Panc1 (cell line): Measurements from ENCODE around the gene GORAB. TPM values are rescaled to one million over a fixed set of nuclear protein-coding genes. Genes with fewer than 3 reads are reported as not detected.

Experiments used
- ATAC-seq: fragments of 200-7000 bp; cut with Tn5 transposase; 2 replicates; pipeline ENCODE4 v1.9.1; 2020; ENCODE audit warnings: mild to moderate bottlenecking, moderate library complexity
- BruUV-seq: library from RNA; stranded (reverse); fragments of 400-500 nt; replicated peaks from 2 replicates; lab custom pipeline; 2021; lab: Mats Ljungman, UMichigan
- CTCF ChIA-PET: fragments of 300-600 bp; sonication (Branson Sonifier 250); formaldehyde crosslinking; loops from one replicate; lab custom pipeline; 2022; ENCODE audit warnings: antibody characterized with exemption; lab: Charles Lee
- POLR2A ChIA-PET: fragments of 300-600 bp; sonication (Branson Sonifier 250); formaldehyde crosslinking; loops from one replicate; lab custom pipeline; 2022; ENCODE audit warnings: antibody characterized with exemption; lab: Charles Lee
- DNase-seq: peaks from one replicate; pipeline ENCODE4 v3.0.0-alpha.2; 2010; ENCODE audit warnings: low read depth, low spot score
- H3K27ac ChIP-seq: 2 replicates; pipeline ENCODE4 v1.5.1; 2011; ENCODE audit warnings: mild to moderate bottlenecking, low read length, inconsistent platforms
- H3K27me3 ChIP-seq: fragments of 200-500 bp; sonication (Bioruptor generic); 2 replicates; pipeline ENCODE4 v1.6.0; 2014; ENCODE audit warnings: low read length, inconsistent platforms; ENCODE audit not compliant: control insufficient read depth, insufficient read depth
- H3K36me3 ChIP-seq: fragments of 200-500 bp; sonication (Bioruptor generic); 2 replicates; pipeline ENCODE4 v1.5.1; 2014; ENCODE audit warnings: inconsistent platforms, mild to moderate bottlenecking, low read length, moderate library complexity; ENCODE audit not compliant: control insufficient read depth, insufficient read depth
- H3K4me1 ChIP-seq: 2 replicates; pipeline ENCODE4 v1.5.1; 2011; ENCODE audit warnings: inconsistent platforms, mild to moderate bottlenecking, low read length, moderate library complexity; ENCODE audit not compliant: control insufficient read depth, insufficient read depth
- H3K4me3 ChIP-seq, 2 experiments: 2 replicates each; pipeline ENCODE4 v1.5.1; 2011 to 2012; ENCODE audit warnings: low read depth in 2 of 2, low read length in 2 of 2, mild to moderate bottlenecking in 2 of 2, inconsistent platforms in 1 of 2, moderate library complexity in 1 of 2
- H3K9me3 ChIP-seq: fragments of 200-500 bp; sonication (Bioruptor generic); 2 replicates; pipeline ENCODE4 v1.5.1; 2014; ENCODE audit warnings: low read depth, mild to moderate bottlenecking, inconsistent platforms, low read length, moderate library complexity; ENCODE audit not compliant: control insufficient read depth, insufficient read depth
- CTCF ChIP-seq: fragments of 450-650 bp; IDR thresholded peaks from 2 replicates; pipeline ENCODE4 v1.5.1; 2017; ENCODE audit warnings: mild to moderate bottlenecking
- POLR2AphosphoS5 ChIP-seq: IDR thresholded peaks from 2 replicates; pipeline ENCODE4 v1.6.1; 2012; ENCODE audit warnings: mild to moderate bottlenecking, low read depth, low read length, moderate library complexity
- REST ChIP-seq, 2 experiments: IDR thresholded peaks; 2 replicates each; pipeline ENCODE4 v1.6.1; 2011 to 2012; ENCODE audit warnings: low read depth in 2 of 2, control low read depth in 1 of 2, low read length in 1 of 2, mild to moderate bottlenecking in 1 of 2, moderate library complexity in 1 of 2; ENCODE audit not compliant: insufficient read depth in 1 of 2
- SIN3A ChIP-seq: IDR thresholded peaks from 2 replicates; pipeline ENCODE4 v1.6.1; 2012; ENCODE audit warnings: low read depth, mild to moderate bottlenecking, low read length, moderate library complexity, borderline replicate concordance; ENCODE audit not compliant: insufficient read depth
- TCF7L2 ChIP-seq: IDR thresholded peaks from 2 replicates; pipeline ENCODE4 v1.6.1; 2011; ENCODE audit warnings: mild to moderate bottlenecking, low read depth, low read length, inconsistent platforms
- in situ Hi-C: cut with HindIII; loops from 2 replicates; pipeline ENCODE4 v1.10.0; 2016; ENCODE audit warnings: low sequenced_read_pairs, low pct_unique_long_range_greater_than_20kb
- intact Hi-C: fragments of 100-400 bp; cut with micrococcal nuclease; formaldehyde crosslinking; loops from one replicate; pipeline ENCODE4 v1.10.0; 2022; ENCODE audit not compliant: unreplicated experiment
- total RNA-seq: library from RNA; stranded (reverse); gene quantifications from one replicate; pipeline ENCODE4 v1.2.1, GENCODE V29; 2021; ENCODE audit not compliant: unreplicated experiment

GORAB gene
- total RNA-seq, 1 experiment from 2014 or later: 8.1 TPM

GRCh38 chr1:170511038-170511437 lies 20.9 kb upstream of the GORAB start:
- H3K27ac ChIP-seq: no peak overlapping the region
- POLR2A ChIA-PET: no interaction called here
- in situ Hi-C loops: no loop called here
- H3K4me3 ChIP-seq: no peak overlapping the region
- no peaks in the 10 kb centered on the region for H3K4me1 ChIP-seq
- BruUV-seq: no TSS peak
- CTCF ChIA-PET: no interaction called here
- H3K9me3 ChIP-seq: no peaks in the 10 kb centered on the region
- intact Hi-C loops: no loop called here
- DNase-seq: no peak
- no peak for ATAC-seq
- TF ChIP-seq REST (IDR thresholded peaks at IDR 0.05; ENCODE audit: insufficient read depth in 1 of 2, low read depth in 2 of 2, low read length in 1 of 2) (no peak), POLR2AphosphoS5 (no peak), TCF7L2 (no peak), CTCF (no peak), SIN3A (no peak)
- H3K27me3 ChIP-seq: no peaks in the 10 kb centered on the region
- no peaks in the 10 kb centered on the region for H3K36me3 ChIP-seq

- in situ Hi-C loops (no loop called here), intact Hi-C loops (no loop called here)
- DNase-seq (no peak), ATAC-seq (no peak)
- no TSS peak for BruUV-seq
- TF ChIP-seq CTCF (no peak), POLR2AphosphoS5 (no peak), REST (IDR thresholded peaks at IDR 0.05; ENCODE audit: insufficient read depth in 1 of 2, low read depth in 2 of 2, low read length in 1 of 2) (no peak), SIN3A (no peak), TCF7L2 (no peak)
- ChIA-PET POLR2A (no interaction called here), CTCF (no interaction called here)
- H3K27me3 ChIP-seq: no peaks in the 10 kb centered on the region
- no peak overlapping the region for H3K27ac ChIP-seq
- H3K36me3 ChIP-seq: no peaks in the 10 kb centered on the region
- no peaks in the 10 kb centered on the region for H3K9me3 ChIP-seq
- no peak overlapping the region for H3K4me3 ChIP-seq
- no peaks in the 10 kb centered on the region for H3K4me1 ChIP-seq
These were observed 18.8 kb upstream of the GORAB start for GRCh38 chr1:170513138-170513537.
